ENCODE measurements around the gene USP25.

USP25 gene

DNA sequence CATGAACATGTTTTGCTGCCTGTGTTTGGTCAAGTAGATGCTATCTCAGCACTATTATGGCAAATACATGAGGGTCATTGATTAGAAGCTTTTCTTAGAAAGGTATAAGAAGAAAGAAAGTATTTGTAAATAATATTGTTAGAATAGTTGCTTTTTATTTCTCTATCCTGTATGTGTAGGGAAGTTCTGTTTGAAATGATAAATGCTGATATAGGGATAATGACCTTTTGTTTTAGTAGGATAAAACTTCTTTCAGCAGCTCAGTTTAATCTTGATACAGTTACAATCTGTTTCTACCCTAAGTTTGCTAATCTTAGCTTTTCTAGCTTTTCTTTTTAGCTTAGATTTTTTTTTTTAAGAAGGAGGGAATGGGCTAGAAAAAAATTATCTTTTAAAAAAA lies 63.3 kb downstream of the USP25 start:
- H2BK12ac ChIP-seq (ENCODE audit: low read length): no peak overlapping the region
- no peak for DNase-seq (ENCODE audit: low spot score)
- no peak overlapping the region for H2BK120ac ChIP-seq (ENCODE audit: low read depth, low read length)
- H2AK5ac ChIP-seq (ENCODE audit: low read depth, low read length): no peak overlapping the region
- H3K36me3 ChIP-seq (replicated peaks in 1 of 2; ENCODE audit: control insufficient read depth in 2 of 2, insufficient read depth in 2 of 2, low read length in 2 of 2): no peaks in the 10 kb centered on the region
- H3K9ac ChIP-seq (ENCODE audit: low read depth, low read length, poor library complexity): no peak overlapping the region
- H3K27ac ChIP-seq (replicated peaks; ENCODE audit: low read length): no peak overlapping the region
- H3K18ac ChIP-seq (ENCODE audit: low read length): no peak overlapping the region
- H3K14ac ChIP-seq (ENCODE audit: low read length): no peak overlapping the region
- no peak overlapping the region for H2AFZ ChIP-seq (ENCODE audit: low read length)
- H3K23ac ChIP-seq (ENCODE audit: low read depth, low read length, poor library complexity): no peak overlapping the region
- H3K79me1 ChIP-seq (ENCODE audit: low read depth, low read length): no peaks in the 10 kb centered on the region
- no peak overlapping the region for H2BK5ac ChIP-seq (ENCODE audit: low read length)
- no peak overlapping the region for H4K91ac ChIP-seq (ENCODE audit: low read depth, low read length, poor library complexity)
- no peak overlapping the region for H3K4me3 ChIP-seq (ENCODE audit: low read length in 2 of 2)
- no peak overlapping the region for H3K4ac ChIP-seq (ENCODE audit: low read length)
- no peak overlapping the region for H4K8ac ChIP-seq (ENCODE audit: low read depth, low read length)
- H3K9me3 ChIP-seq (replicated peaks in 1 of 2; ENCODE audit: control insufficient read depth in 2 of 2, insufficient read depth in 1 of 2, low read depth in 1 of 2, low read length in 2 of 2): no peaks in the 10 kb centered on the region
- H3K4me2 ChIP-seq (ENCODE audit: insufficient read depth, low read length, poor library complexity, severe bottlenecking): no peak overlapping the region
- no peaks in the 10 kb centered on the region for H3K27me3 ChIP-seq (ENCODE audit: control insufficient read depth in 3 of 3, insufficient read depth in 3 of 3, low read depth in 1 of 3, low read length in 3 of 3)
- H2BK15ac ChIP-seq (ENCODE audit: low read length): no peak overlapping the region
- H3K4me1 ChIP-seq (ENCODE audit: control insufficient read depth in 2 of 2, insufficient read depth in 1 of 2, low read depth in 1 of 2, low read length in 2 of 2): no peaks in the 10 kb centered on the region

DNA sequence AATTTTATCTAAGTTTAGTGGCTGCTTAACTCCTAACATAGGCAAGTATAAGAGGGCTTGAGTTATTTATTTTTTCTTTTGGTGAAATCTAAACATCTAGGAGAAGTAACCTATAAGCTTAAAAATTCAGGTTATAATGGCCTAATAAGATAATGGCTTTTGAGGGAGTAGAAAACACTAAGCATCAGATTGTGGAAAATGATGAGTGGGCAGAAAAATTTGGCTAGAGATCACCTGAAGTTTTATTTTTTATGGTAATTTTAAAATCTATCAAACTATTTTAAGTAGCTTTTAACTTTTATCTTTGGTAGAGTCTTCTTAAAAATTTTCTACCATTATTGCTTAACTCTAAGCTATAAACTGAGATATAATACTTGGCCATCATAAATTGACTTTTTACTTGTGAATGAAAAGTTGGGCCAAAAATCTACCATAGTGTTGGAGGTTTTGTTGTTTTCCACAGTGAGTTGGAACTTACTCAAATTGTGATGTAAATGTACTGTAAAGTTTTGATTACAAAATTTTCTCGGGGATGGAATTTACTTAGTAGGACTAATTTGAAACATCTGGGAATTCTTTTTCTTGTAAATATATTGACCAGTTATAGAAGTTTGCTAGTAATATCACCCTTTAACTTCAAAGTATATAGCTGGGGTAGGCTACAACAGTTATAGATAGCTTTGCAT lies 63.9 kb downstream of the USP25 start:
- H3K9me3 ChIP-seq (replicated peaks in 1 of 2; ENCODE audit: control insufficient read depth in 2 of 2, insufficient read depth in 1 of 2, low read depth in 1 of 2, low read length in 2 of 2): no peaks in the 10 kb centered on the region

DNA sequence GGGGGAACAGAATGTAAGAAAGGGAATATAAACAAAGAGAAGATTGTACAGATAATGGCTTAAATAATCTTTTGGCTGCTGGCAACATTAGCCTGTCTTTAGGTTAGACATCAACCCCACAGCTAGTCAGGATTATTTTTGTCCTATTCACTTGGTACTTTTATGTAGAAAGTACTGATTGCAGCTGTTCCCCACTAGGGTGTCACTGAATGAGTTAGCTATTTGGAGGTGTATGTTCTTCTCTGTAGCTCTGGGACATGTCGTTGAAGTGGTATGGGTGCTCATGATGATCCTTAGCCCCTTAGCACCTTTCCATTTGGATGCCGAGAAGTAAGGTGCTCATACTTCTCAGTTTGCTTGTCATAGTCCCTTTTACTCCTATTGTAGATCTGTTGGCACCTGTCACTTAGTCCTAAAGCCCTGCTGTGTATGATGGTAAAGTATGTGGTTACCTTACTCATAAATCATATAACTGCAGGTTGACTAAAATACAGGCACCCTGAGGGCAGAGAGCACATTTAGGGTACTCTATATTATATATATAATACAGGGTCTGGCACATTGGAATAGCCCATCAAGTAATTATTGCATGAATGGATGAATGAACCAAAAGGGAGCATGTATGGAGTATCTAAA lies 64.6 kb downstream of the USP25 start:
- no CpG with 5 or more reads among the region's 2 CpGs for WGBS, 2 donors (ENCODE audit: extremely low coverage in 2 of 2, insufficient read length in 2 of 2, insufficient replicate concordance in 1 of 2)
- no peak overlapping the region for H2AFZ ChIP-seq (ENCODE audit: low read length)
- no peaks in the 10 kb centered on the region for H3K9me3 ChIP-seq (replicated peaks in 1 of 2; ENCODE audit: control insufficient read depth in 2 of 2, insufficient read depth in 1 of 2, low read depth in 1 of 2, low read length in 2 of 2)
- H3K27me3 ChIP-seq (ENCODE audit: control insufficient read depth in 3 of 3, insufficient read depth in 3 of 3, low read depth in 1 of 3, low read length in 3 of 3): no peaks in the 10 kb centered on the region
- H3K4me1 ChIP-seq (ENCODE audit: control insufficient read depth in 2 of 2, insufficient read depth in 1 of 2, low read depth in 1 of 2, low read length in 2 of 2): no peaks in the 10 kb centered on the region
- H2BK15ac ChIP-seq (ENCODE audit: low read length): no peak overlapping the region
- no peak overlapping the region for H2BK5ac ChIP-seq (ENCODE audit: low read length)
- H4K91ac ChIP-seq (ENCODE audit: low read depth, low read length, poor library complexity): no peak overlapping the region
- H3K4me2 ChIP-seq (ENCODE audit: insufficient read depth, low read length, poor library complexity, severe bottlenecking): no peak overlapping the region
- H3K36me3 ChIP-seq (replicated peaks in 1 of 2; ENCODE audit: control insufficient read depth in 2 of 2, insufficient read depth in 2 of 2, low read length in 2 of 2): no peaks in the 10 kb centered on the region
- no peak overlapping the region for H3K4me3 ChIP-seq (ENCODE audit: low read length in 2 of 2)
- no peak overlapping the region for H3K23ac ChIP-seq (ENCODE audit: low read depth, low read length, poor library complexity)
- no peak overlapping the region for H4K8ac ChIP-seq (ENCODE audit: low read depth, low read length)
- no peaks in the 10 kb centered on the region for H3K79me1 ChIP-seq (ENCODE audit: low read depth, low read length)
- H2BK120ac ChIP-seq (ENCODE audit: low read depth, low read length): no peak overlapping the region
- DNase-seq (ENCODE audit: low spot score): no peak
- H3K27ac ChIP-seq (replicated peaks; ENCODE audit: low read length): no peak overlapping the region
- no peak overlapping the region for H2BK12ac ChIP-seq (ENCODE audit: low read length)
- no peak overlapping the region for H3K14ac ChIP-seq (ENCODE audit: low read length)
- no peak overlapping the region for H2AK5ac ChIP-seq (ENCODE audit: low read depth, low read length)
- no peak overlapping the region for H3K9ac ChIP-seq (ENCODE audit: low read depth, low read length, poor library complexity)
- no peak overlapping the region for H3K4ac ChIP-seq (ENCODE audit: low read length)
- no peak overlapping the region for H3K18ac ChIP-seq (ENCODE audit: low read length)

More for the DNA sequence above, 63.9 kb downstream of the USP25 start:
- Histone ChIP-seq H2AK5ac (ENCODE audit: low read depth, low read length) (no peak overlapping the region), H3K27ac (replicated peaks; ENCODE audit: low read length) (no peak overlapping the region), H3K36me3 (replicated peaks in 1 of 2; ENCODE audit: control insufficient read depth in 2 of 2, insufficient read depth in 2 of 2, low read length in 2 of 2) (no peaks in the 10 kb centered on the region), H3K27me3 (ENCODE audit: control insufficient read depth in 3 of 3, insufficient read depth in 3 of 3, low read depth in 1 of 3, low read length in 3 of 3) (no peaks in the 10 kb centered on the region), H4K8ac (ENCODE audit: low read depth, low read length) (no peak overlapping the region), H3K23ac (ENCODE audit: low read depth, low read length, poor library complexity) (no peak overlapping the region), H3K4me2 (ENCODE audit: insufficient read depth, low read length, poor library complexity, severe bottlenecking) (no peak overlapping the region), H2BK120ac (ENCODE audit: low read depth, low read length) (no peak overlapping the region), H2BK15ac (ENCODE audit: low read length) (no peak overlapping the region), H3K79me1 (ENCODE audit: low read depth, low read length) (no peaks in the 10 kb centered on the region), H3K18ac (ENCODE audit: low read length) (no peak overlapping the region), H3K4me3 (ENCODE audit: low read length in 2 of 2) (no peak overlapping the region), H3K9ac (ENCODE audit: low read depth, low read length, poor library complexity) (no peak overlapping the region), H2BK12ac (ENCODE audit: low read length) (no peak overlapping the region), H3K4ac (ENCODE audit: low read length) (no peak overlapping the region), H2AFZ (ENCODE audit: low read length) (no peak overlapping the region), H2BK5ac (ENCODE audit: low read length) (no peak overlapping the region), H4K91ac (ENCODE audit: low read depth, low read length, poor library complexity) (no peak overlapping the region), H3K14ac (ENCODE audit: low read length) (no peak overlapping the region), H3K4me1 (ENCODE audit: control insufficient read depth in 2 of 2, insufficient read depth in 1 of 2, low read depth in 1 of 2, low read length in 2 of 2) (no peaks in the 10 kb centered on the region)
- no CpG with 5 or more reads among the region's 1 CpG for WGBS, 2 donors (ENCODE audit: extremely low coverage in 2 of 2, insufficient read length in 2 of 2, insufficient replicate concordance in 1 of 2)
- DNase-seq (ENCODE audit: low spot score): no peak

DNA sequence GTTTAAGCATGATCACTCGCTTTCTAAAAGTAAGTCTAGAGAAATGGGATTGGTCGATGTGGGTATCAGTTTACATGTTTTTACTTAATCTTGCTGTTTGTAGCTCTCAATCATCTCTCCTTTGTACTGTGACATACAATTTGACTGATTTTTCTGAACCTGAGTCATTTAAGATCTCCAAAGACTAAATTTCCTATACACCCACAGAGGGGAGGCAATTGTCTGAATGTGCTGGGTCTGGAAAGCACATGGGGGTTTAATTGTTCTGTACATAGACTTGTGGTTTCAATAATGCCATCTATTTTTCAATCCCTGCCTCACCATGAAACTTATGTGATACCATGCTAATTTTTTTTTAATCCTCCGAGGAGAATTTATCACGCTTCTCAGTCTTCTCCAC lies 65.8 kb downstream of the USP25 start:
- no peak overlapping the region for H2BK12ac ChIP-seq (ENCODE audit: low read length)
- no CpG with 5 or more reads among the region's 4 CpGs for WGBS, 2 donors (ENCODE audit: extremely low coverage in 2 of 2, insufficient read length in 2 of 2, insufficient replicate concordance in 1 of 2)
- H3K14ac ChIP-seq (ENCODE audit: low read length): no peak overlapping the region
- H3K23ac ChIP-seq (ENCODE audit: low read depth, low read length, poor library complexity): no peak overlapping the region
- H4K91ac ChIP-seq (ENCODE audit: low read depth, low read length, poor library complexity): no peak overlapping the region
- no peak overlapping the region for H2BK5ac ChIP-seq (ENCODE audit: low read length)
- H3K79me1 ChIP-seq (ENCODE audit: low read depth, low read length): no peaks in the 10 kb centered on the region
- DNase-seq (ENCODE audit: low spot score): no peak
- H3K27me3 ChIP-seq (ENCODE audit: control insufficient read depth in 3 of 3, insufficient read depth in 3 of 3, low read depth in 1 of 3, low read length in 3 of 3): no peaks in the 10 kb centered on the region
- H2AFZ ChIP-seq (ENCODE audit: low read length): no peak overlapping the region
- H2AK5ac ChIP-seq (ENCODE audit: low read depth, low read length): no peak overlapping the region
- H3K4me3 ChIP-seq (ENCODE audit: low read length in 2 of 2): no peak overlapping the region
- peaks cover 0 to 3% of the 10 kb centered on the region in 2 donors for H3K36me3 ChIP-seq (replicated peaks in 1 of 2; ENCODE audit: control insufficient read depth in 2 of 2, insufficient read depth in 2 of 2, low read length in 2 of 2)
- H2BK120ac ChIP-seq (ENCODE audit: low read depth, low read length): no peak overlapping the region
- H3K18ac ChIP-seq (ENCODE audit: low read length): no peak overlapping the region
- H3K4ac ChIP-seq (ENCODE audit: low read length): no peak overlapping the region
- no peaks in the 10 kb centered on the region for H3K4me1 ChIP-seq (ENCODE audit: control insufficient read depth in 2 of 2, insufficient read depth in 1 of 2, low read depth in 1 of 2, low read length in 2 of 2)
- H3K27ac ChIP-seq (replicated peaks; ENCODE audit: low read length): no peak overlapping the region
- H3K9ac ChIP-seq (ENCODE audit: low read depth, low read length, poor library complexity): no peak overlapping the region
- no peak overlapping the region for H4K8ac ChIP-seq (ENCODE audit: low read depth, low read length)
- H2BK15ac ChIP-seq (ENCODE audit: low read length): no peak overlapping the region
- no peaks in the 10 kb centered on the region for H3K9me3 ChIP-seq (replicated peaks in 1 of 2; ENCODE audit: control insufficient read depth in 2 of 2, insufficient read depth in 1 of 2, low read depth in 1 of 2, low read length in 2 of 2)
- no peak overlapping the region for H3K4me2 ChIP-seq (ENCODE audit: insufficient read depth, low read length, poor library complexity, severe bottlenecking)
